HFF-Myc (cell line): ENCODE measurements around the gene ZFYVE28.
"Not testable (repeated sequence)": the region's sequence is repeated elsewhere in the genome, so short reads cannot be mapped to it uniquely, and the experiment has no call there.

ENCODE experiments used
- DNase-seq: peaks from one replicate; pipeline ENCODE4 v3.0.0-alpha.2; 2011; ENCODE audit warnings: low read depth; ENCODE audit errors: extremely low read depth
- H3K4me3 ChIP-seq: replicated peaks from 2 replicates; pipeline ENCODE4 v1.5.1; 2011; ENCODE audit warnings: low read depth, mild to moderate bottlenecking, control low read depth, low read length
- CTCF ChIP-seq: IDR thresholded peaks from 2 replicates; pipeline ENCODE4 v1.5.1; 2012; ENCODE audit warnings: mild to moderate bottlenecking, low read depth, low read length, control low read depth; ENCODE audit errors: missing control alignments

ZFYVE28 gene

GRCh38 chr4:2388429-2389182 lies 29.8 kb downstream of the ZFYVE28 start:
- no peak for DNase-seq

GRCh38 chr4:2387829-2388228 lies 30.6 kb downstream of the ZFYVE28 start:
- H3K4me3 ChIP-seq: no peak overlapping the region
- TF ChIP-seq CTCF: no peak
- no peak for DNase-seq

More at GRCh38 chr4:2388429-2389182, 29.8 kb downstream of the ZFYVE28 start:
- no peak for TF ChIP-seq CTCF
- H3K4me3 ChIP-seq: no peak overlapping the region

GRCh38 chr4:2387218-2387617 lies 31.2 kb downstream of the ZFYVE28 start:
- no peak for DNase-seq
- no peak for TF ChIP-seq CTCF
- no peak overlapping the region for H3K4me3 ChIP-seq

- no peak overlapping the region for H3K4me3 ChIP-seq
- no peak for TF ChIP-seq CTCF
- no peak for DNase-seq
Measured at GRCh38 chr4:2386717-2387116, 31.7 kb downstream of the ZFYVE28 start.

- TF ChIP-seq CTCF: no peak
- H3K4me3 ChIP-seq: no peak overlapping the region
- DNase-seq: no peak
Measured at GRCh38 chr4:2385516-2385915, 32.9 kb downstream of the ZFYVE28 start.

GRCh38 chr4:2384245-2384644 lies 34.2 kb downstream of the ZFYVE28 start:
- DNase-seq: no peak
- H3K4me3 ChIP-seq: no peak overlapping the region
- no peak for TF ChIP-seq CTCF

- H3K4me3 ChIP-seq: no peak overlapping the region
- DNase-seq: no peak
- TF ChIP-seq CTCF: no peak
Measured at GRCh38 chr4:2383760-2384159, 34.7 kb downstream of the ZFYVE28 start.

- not testable (repeated sequence) for H3K4me3 ChIP-seq
Measured at GRCh38 chr4:2383220-2383631, 35.2 kb downstream of the ZFYVE28 start.

GRCh38 chr4:2382769-2383202 lies 35.7 kb downstream of the ZFYVE28 start:
- DNase-seq, H3K4me3 ChIP-seq: not testable (repeated sequence)

More at GRCh38 chr4:2383220-2383631, 35.2 kb downstream of the ZFYVE28 start:
- not testable (repeated sequence) for DNase-seq

GRCh38 chr4:2380589-2380988 lies 37.9 kb downstream of the ZFYVE28 start:
- DNase-seq, H3K4me3 ChIP-seq: not testable (repeated sequence)
